OCI-LY7 (cell line): Measurements from ENCODE around the gene LGR6. TPM values are rescaled to one million over a fixed set of nuclear protein-coding genes. Genes with fewer than 3 reads are reported as not detected.

Source experiments
- BruUV-seq: library from RNA; stranded (reverse); fragments of 400-500 nt; replicated peaks from 2 replicates; lab custom pipeline; 2021; lab: Mats Ljungman, UMichigan
- CTCF ChIA-PET: fragments of 300-600 bp; sonication (Branson Sonifier 250); formaldehyde crosslinking; loops from one replicate; lab custom pipeline; 2022; ENCODE audit warnings: antibody characterized with exemption; ENCODE audit not compliant: unreplicated experiment; lab: Charles Lee
- POLR2A ChIA-PET: fragments of 300-600 bp; sonication (Branson Sonifier 250); formaldehyde crosslinking; loops from one replicate; lab custom pipeline; 2022; ENCODE audit warnings: antibody characterized with exemption; lab: Charles Lee
- DNase-seq: peaks from one replicate; pipeline ENCODE4 v3.0.0-alpha.2; 2015; ENCODE audit warnings: low spot score
- H2AFZ ChIP-seq: fragments of 200-600 bp; sonication (generic), shearing (Covaris generic); 2 replicates; pipeline ENCODE4 v1.6.1; 2014; ENCODE audit warnings: mild to moderate bottlenecking, antibody characterized with exemption, low read length, moderate library complexity
- H3K27ac ChIP-seq: fragments of 200-600 bp; sonication (generic); 2 replicates; pipeline ENCODE4 v1.5.1; 2014; ENCODE audit warnings: mixed run types, low read depth, mild to moderate bottlenecking, moderate library complexity, low read length, inconsistent platforms; ENCODE audit not compliant: poor library complexity, severe bottlenecking
- H3K36me3 ChIP-seq: fragments of 200-600 bp; sonication (generic); 2 replicates; pipeline ENCODE4 v1.6.1; 2014; ENCODE audit warnings: mild to moderate bottlenecking, antibody characterized with exemption, low read length, moderate library complexity, mixed read lengths; ENCODE audit not compliant: insufficient read depth
- H3K4me1 ChIP-seq: fragments of 200-600 bp; sonication (generic); 2 replicates; pipeline ENCODE4 v1.5.1; 2014; ENCODE audit warnings: mild to moderate bottlenecking, low read length; ENCODE audit not compliant: insufficient read depth, poor library complexity, severe bottlenecking
- H3K4me2 ChIP-seq: fragments of 200-600 bp; sonication (generic); 2 replicates; pipeline ENCODE4 v1.6.1; 2014; ENCODE audit warnings: mild to moderate bottlenecking, low read length
- H3K4me3 ChIP-seq: fragments of 200-600 bp; sonication (generic); 2 replicates; pipeline ENCODE4 v1.5.1; 2014; ENCODE audit warnings: mild to moderate bottlenecking, low read depth, low read length; ENCODE audit not compliant: poor library complexity, severe bottlenecking
- H3K79me2 ChIP-seq: fragments of 200-600 bp; sonication (generic); 2 replicates; pipeline ENCODE4 v1.6.1; 2016; ENCODE audit warnings: low read depth, mild to moderate bottlenecking, low read length, moderate library complexity, mixed read lengths; ENCODE audit not compliant: insufficient read depth
- H3K9me2 ChIP-seq: fragments of 200-600 bp; sonication (generic); 2 replicates; pipeline ENCODE4 v1.6.1; 2016; ENCODE audit warnings: mild to moderate bottlenecking, low read length, mixed read lengths; ENCODE audit not compliant: insufficient read depth
- H3K9me3 ChIP-seq: fragments of 200-600 bp; sonication (generic); 2 replicates; pipeline ENCODE4 v1.6.1; 2014; ENCODE audit warnings: mild to moderate bottlenecking, mixed run types, low read length, mixed read lengths
- H4K20me1 ChIP-seq: fragments of 200-600 bp; sonication (generic); 2 replicates; pipeline ENCODE4 v1.6.1; 2014; ENCODE audit warnings: mild to moderate bottlenecking, antibody characterized with exemption, low read length, moderate library complexity, mixed read lengths; ENCODE audit not compliant: insufficient read depth
- CTCF ChIP-seq: fragments of 200-600 bp; sonication (generic); conservative IDR thresholded peaks from 2 replicates; pipeline ENCODE4 v1.5.1; 2014; ENCODE audit warnings: mild to moderate bottlenecking, antibody characterized with exemption, low read length, moderate library complexity, mixed read lengths
- EZH2phosphoT487 ChIP-seq: fragments of 200-600 bp; sonication (generic); IDR thresholded peaks from 2 replicates; pipeline ENCODE4 v1.6.1; 2018; ENCODE audit warnings: low read depth, borderline replicate concordance, mild to moderate bottlenecking, mixed run types, antibody characterized with exemption, low read length, moderate library complexity, mixed read lengths
- intact Hi-C: fragments of 100-400 bp; cut with micrococcal nuclease; formaldehyde crosslinking; loops from one replicate; pipeline ENCODE4 v1.10.0; 2022; ENCODE audit not compliant: unreplicated experiment
- total RNA-seq, 2 experiments: library from RNA; depleted of rRNA in 1 of 2; stranded (reverse); fragments of >200 nt in 1 of 2; shearing (Covaris generic) in 1 of 2; gene quantifications; 2 replicates each; pipeline ENCODE4 v1.2.3, GENCODE V29; 2014 to 2022

LGR6 gene
- total RNA-seq, 2 experiments from 2014 or later, result not detected

GRCh38 chr1:202367271-202367670 is 173.7 kb downstream of the LGR6 start:
- DNase-seq, result no peak
- ChIA-PET POLR2A (interaction anchor here (0.9 to 1.0 kb wide), 2 partner anchors 14 to 17 kb away, joined by 3 to 6 read pairs; no protein-coding TSS in a partner anchor), CTCF (no interaction called here)
- Histone ChIP-seq H3K9me3 (no peaks in the 10 kb centered on the region), H3K9me2 (no peaks in the 10 kb centered on the region), H4K20me1 (no peaks in the 10 kb centered on the region), H3K36me3 (no peaks in the 10 kb centered on the region), H3K4me2 (no peak overlapping the region), H3K4me1 (no peaks in the 10 kb centered on the region), H2AFZ (no peak overlapping the region), H3K27ac (no peak overlapping the region), H3K4me3 (no peak overlapping the region), H3K79me2 (peaks cover 1% of the 10 kb centered on the region; the same call in 1 of the 2 replicates)
- no peak for TF ChIP-seq CTCF
- no peak for TF ChIP-seq EZH2phosphoT487
- intact Hi-C loops, result no loop called here
- BruUV-seq, result no TSS peak

Other genes starting within 250 kb of the LGR6 start
- gene LMOD1, start 247.3 kb upstream of the LGR6 start, total RNA-seq (2014; rRNA removed; shearing (Covaris generic)), result not detected in 2 replicates
- gene LMOD1, start 247.3 kb upstream of the LGR6 start, total RNA-seq (2022), result not detected in 2 replicates
- gene TIMM17A, start 238.3 kb upstream of the LGR6 start, total RNA-seq (2014; rRNA removed; shearing (Covaris generic)), result 41.2 and 43.8 TPM in 2 replicates
- gene TIMM17A, start 238.3 kb upstream of the LGR6 start, total RNA-seq (2022), result 55.6 and 67.2 TPM in 2 replicates
- 14.7 and 22.7 TPM in 2 replicates for gene RNPEP, start 211.2 kb upstream of the LGR6 start, total RNA-seq (2014; rRNA removed; shearing (Covaris generic))
- gene RNPEP, start 211.2 kb upstream of the LGR6 start, total RNA-seq (2022), result 50.9 and 52.1 TPM in 2 replicates
- gene ELF3, start 183.2 kb upstream of the LGR6 start, total RNA-seq (2014; rRNA removed; shearing (Covaris generic)), result 0.09 TPM in 1 of 2 replicates, not detected in the other
- gene ELF3, start 183.2 kb upstream of the LGR6 start, total RNA-seq (2022), result 0.18 and 0.44 TPM in 2 replicates
- 0.03 TPM in 1 of 2 replicates, not detected in the other for gene GPR37L1, start 70.9 kb upstream of the LGR6 start, total RNA-seq (2014; rRNA removed; shearing (Covaris generic))
- gene GPR37L1, start 70.9 kb upstream of the LGR6 start, total RNA-seq (2022), result not detected in 2 replicates
- gene ARL8A, start 49.1 kb upstream of the LGR6 start, total RNA-seq (2014; rRNA removed; shearing (Covaris generic)), result 25.1 and 25.7 TPM in 2 replicates
- gene ARL8A, start 49.1 kb upstream of the LGR6 start, total RNA-seq (2022), result 44.6 and 46.1 TPM in 2 replicates
- gene PTPN7, start 33.2 kb upstream of the LGR6 start, total RNA-seq (2014; rRNA removed; shearing (Covaris generic)), result 54.2 and 67.5 TPM in 2 replicates
- gene PTPN7, start 33.2 kb upstream of the LGR6 start, total RNA-seq (2022), result 79.1 and 83.1 TPM in 2 replicates
- gene UBE2T, start 148.1 kb downstream of the LGR6 start, total RNA-seq (2014; rRNA removed; shearing (Covaris generic)), result 143 and 157 TPM in 2 replicates
- 105 and 106 TPM in 2 replicates for gene UBE2T, start 148.1 kb downstream of the LGR6 start, total RNA-seq (2022)
- gene PPP1R12B, start 154.9 kb downstream of the LGR6 start, total RNA-seq (2014; rRNA removed; shearing (Covaris generic)), result 19.1 and 37.1 TPM in 2 replicates
- 23.5 and 24.0 TPM in 2 replicates for gene PPP1R12B, start 154.9 kb downstream of the LGR6 start, total RNA-seq (2022)